Body of pancreas (tissue), 4 donors: Measurements from ENCODE around the gene CDKAL1.

Source experiments
- CTCF ChIP-seq, 7 experiments: fragments of 450-650 bp in 4 of 7; fragments of 200-600 bp in 3 of 7; sonication (generic) in 3 of 7; IDR thresholded peaks; one replicate each; pipeline ENCODE4 v1.5.1; 2016 to 2019; ENCODE audit warnings: antibody characterized with exemption in 7 of 7
- POLR2A ChIP-seq, 3 donors: fragments of 450-650 bp; IDR thresholded peaks; one replicate each; pipeline ENCODE4 v1.6.1; 2016; ENCODE audit warnings: antibody characterized with exemption in 3 of 3, mild to moderate bottlenecking in 2 of 3

- TF ChIP-seq CTCF (IDR thresholded peaks at IDR 0.05) (no peak), POLR2A (IDR thresholded peaks at IDR 0.05) (no peak)
These were observed 725.4 kb downstream of the CDKAL1 start for GRCh38 chr6:21259660-21260059.
